SK-N-MC (cell line): ENCODE results near the gene CDH10.

Source experiments
- EZH2 ChIP-seq: fragments of 200-600 bp; sonication (generic); IDR thresholded peaks from one replicate; pipeline ENCODE4 v1.6.1; 2017; ENCODE audit warnings: antibody characterized with exemption
- FOXP2 ChIP-seq: optimal IDR thresholded peaks from 2 replicates; pipeline ENCODE3; 2011; ENCODE audit warnings: mild to moderate bottlenecking, moderate library complexity; ENCODE audit not compliant: insufficient read depth; ENCODE audit errors: extremely low read length, control extremely low read depth
- POLR2AphosphoS5 ChIP-seq: IDR thresholded peaks from 2 replicates; pipeline ENCODE4 v1.6.1; 2012; ENCODE audit warnings: mild to moderate bottlenecking, low read depth, low read length, borderline replicate concordance

GRCh38 chr5:24480952-24481351 lies 163.8 kb downstream of the CDH10 start:
- TF ChIP-seq POLR2AphosphoS5 = no peak
- no peak for TF ChIP-seq EZH2
- TF ChIP-seq FOXP2 = no peak
